NB4 (cell line): ENCODE results near the gene POT1.

ENCODE experiments used
- MAX ChIP-seq: IDR thresholded peaks from 2 replicates; pipeline ENCODE4 v1.6.1; 2011; ENCODE audit warnings: low read depth, low read length
- MYC ChIP-seq: IDR thresholded peaks from 2 replicates; pipeline ENCODE4 v1.6.1; 2011; ENCODE audit warnings: low read depth, low read length
- POLR2A ChIP-seq: IDR thresholded peaks from 2 replicates; pipeline ENCODE4 v1.6.1; 2011; ENCODE audit warnings: mild to moderate bottlenecking; ENCODE audit not compliant: insufficient read length; ENCODE audit errors: extremely low read depth
- TF ChIP-seq, protein P1 (sequence below): IDR thresholded peaks from one replicate; pipeline ENCODE4 v1.5.1; 2012; ENCODE audit warnings: low read depth, low read length

DNA sequence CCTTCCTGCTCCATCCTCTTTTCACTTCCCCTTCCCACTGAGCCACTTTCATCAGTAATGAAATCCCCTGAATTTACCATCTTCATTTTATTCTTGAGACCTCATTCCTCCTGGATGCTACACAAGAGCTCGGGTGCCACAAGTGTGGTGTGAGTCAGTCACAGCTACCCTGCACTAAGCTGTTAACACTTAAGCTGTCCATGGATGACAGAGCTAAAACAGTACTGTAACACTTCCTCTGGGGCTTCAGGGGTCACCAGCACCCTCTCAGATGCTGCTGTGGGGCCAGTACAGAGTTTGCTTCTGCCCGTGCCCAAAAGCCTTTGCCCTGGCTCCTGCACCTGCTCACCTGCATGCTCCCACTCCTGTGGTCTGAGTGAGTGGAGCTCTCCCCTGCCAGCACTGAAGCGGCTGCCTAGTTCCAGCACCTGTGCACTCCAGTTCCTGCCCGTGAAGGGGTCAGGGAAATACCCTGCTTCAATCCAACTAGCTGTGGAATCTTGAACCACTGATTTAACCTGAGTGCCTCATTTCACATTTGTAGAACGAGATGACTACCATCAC, 71.9 kb downstream of the POT1 start:
- TF ChIP-seq, protein P1, sequence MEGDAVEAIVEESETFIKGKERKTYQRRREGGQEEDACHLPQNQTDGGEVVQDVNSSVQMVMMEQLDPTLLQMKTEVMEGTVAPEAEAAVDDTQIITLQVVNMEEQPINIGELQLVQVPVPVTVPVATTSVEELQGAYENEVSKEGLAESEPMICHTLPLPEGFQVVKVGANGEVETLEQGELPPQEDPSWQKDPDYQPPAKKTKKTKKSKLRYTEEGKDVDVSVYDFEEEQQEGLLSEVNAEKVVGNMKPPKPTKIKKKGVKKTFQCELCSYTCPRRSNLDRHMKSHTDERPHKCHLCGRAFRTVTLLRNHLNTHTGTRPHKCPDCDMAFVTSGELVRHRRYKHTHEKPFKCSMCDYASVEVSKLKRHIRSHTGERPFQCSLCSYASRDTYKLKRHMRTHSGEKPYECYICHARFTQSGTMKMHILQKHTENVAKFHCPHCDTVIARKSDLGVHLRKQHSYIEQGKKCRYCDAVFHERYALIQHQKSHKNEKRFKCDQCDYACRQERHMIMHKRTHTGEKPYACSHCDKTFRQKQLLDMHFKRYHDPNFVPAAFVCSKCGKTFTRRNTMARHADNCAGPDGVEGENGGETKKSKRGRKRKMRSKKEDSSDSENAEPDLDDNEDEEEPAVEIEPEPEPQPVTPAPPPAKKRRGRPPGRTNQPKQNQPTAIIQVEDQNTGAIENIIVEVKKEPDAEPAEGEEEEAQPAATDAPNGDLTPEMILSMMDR: no peak
- TF ChIP-seq MYC (no peak), POLR2A (no peak), MAX (no peak)
